Measurements from ENCODE around the gene OLFM1.
"Not testable (repeated sequence)": the region's sequence is repeated elsewhere in the genome, so short reads cannot be mapped to it uniquely, and the experiment has no call there.

The OLFM1 gene

DNA sequence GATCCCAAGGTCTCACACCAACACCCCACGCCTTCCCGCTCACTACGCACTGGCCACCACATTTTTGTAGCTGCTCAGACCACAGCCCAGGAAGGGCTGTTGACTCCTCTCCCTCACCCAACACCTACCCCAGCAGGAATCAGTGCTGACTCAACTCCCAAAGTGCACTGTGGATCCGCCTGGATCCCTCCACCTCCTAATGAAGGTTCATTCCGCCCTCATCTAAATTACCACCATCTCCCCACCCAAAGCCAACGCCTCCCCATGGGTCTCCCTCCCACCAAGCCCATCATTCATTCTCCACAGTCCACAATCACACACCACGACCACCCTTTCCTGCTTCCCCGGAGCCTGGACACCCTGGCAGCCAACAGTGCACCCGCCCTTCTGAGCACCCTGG, 57.8 kb downstream of the OLFM1 start:
- TF ChIP-seq, protein P1, sequence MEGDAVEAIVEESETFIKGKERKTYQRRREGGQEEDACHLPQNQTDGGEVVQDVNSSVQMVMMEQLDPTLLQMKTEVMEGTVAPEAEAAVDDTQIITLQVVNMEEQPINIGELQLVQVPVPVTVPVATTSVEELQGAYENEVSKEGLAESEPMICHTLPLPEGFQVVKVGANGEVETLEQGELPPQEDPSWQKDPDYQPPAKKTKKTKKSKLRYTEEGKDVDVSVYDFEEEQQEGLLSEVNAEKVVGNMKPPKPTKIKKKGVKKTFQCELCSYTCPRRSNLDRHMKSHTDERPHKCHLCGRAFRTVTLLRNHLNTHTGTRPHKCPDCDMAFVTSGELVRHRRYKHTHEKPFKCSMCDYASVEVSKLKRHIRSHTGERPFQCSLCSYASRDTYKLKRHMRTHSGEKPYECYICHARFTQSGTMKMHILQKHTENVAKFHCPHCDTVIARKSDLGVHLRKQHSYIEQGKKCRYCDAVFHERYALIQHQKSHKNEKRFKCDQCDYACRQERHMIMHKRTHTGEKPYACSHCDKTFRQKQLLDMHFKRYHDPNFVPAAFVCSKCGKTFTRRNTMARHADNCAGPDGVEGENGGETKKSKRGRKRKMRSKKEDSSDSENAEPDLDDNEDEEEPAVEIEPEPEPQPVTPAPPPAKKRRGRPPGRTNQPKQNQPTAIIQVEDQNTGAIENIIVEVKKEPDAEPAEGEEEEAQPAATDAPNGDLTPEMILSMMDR (IDR thresholded peaks at IDR 0.05; ENCODE audit: low read depth, low read length, missing control alignments): no peak
- no peak for DNase-seq (ENCODE audit: extremely low read depth, low read depth)
- no peak overlapping the region for H3K4me3 ChIP-seq (replicated peaks; ENCODE audit: low read depth, low read length)

DNA sequence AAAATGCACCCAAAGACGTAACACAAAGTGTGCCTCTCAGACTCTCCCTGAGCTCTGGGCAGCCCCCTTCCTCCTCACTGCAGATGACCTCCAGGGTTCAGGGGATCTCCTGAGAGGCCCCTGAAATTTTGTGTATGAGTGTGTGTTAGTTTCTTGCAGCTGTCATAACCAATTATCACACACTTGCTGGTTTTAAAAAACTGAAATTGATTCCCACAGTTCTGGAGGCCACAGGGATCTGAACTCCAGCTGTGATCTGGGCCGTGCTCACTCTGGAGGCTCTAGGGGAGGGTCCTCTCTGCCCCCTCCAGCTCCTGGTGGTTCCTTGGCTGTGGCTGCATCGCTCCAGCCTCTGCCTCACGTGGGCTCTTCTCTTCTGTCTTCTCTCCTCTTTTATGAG, 58.8 kb downstream of the OLFM1 start:
- TF ChIP-seq, protein P1 (IDR thresholded peaks at IDR 0.05; ENCODE audit: low read depth, low read length, missing control alignments): no peak
- no peak for DNase-seq (ENCODE audit: extremely low read depth, low read depth)

DNA sequence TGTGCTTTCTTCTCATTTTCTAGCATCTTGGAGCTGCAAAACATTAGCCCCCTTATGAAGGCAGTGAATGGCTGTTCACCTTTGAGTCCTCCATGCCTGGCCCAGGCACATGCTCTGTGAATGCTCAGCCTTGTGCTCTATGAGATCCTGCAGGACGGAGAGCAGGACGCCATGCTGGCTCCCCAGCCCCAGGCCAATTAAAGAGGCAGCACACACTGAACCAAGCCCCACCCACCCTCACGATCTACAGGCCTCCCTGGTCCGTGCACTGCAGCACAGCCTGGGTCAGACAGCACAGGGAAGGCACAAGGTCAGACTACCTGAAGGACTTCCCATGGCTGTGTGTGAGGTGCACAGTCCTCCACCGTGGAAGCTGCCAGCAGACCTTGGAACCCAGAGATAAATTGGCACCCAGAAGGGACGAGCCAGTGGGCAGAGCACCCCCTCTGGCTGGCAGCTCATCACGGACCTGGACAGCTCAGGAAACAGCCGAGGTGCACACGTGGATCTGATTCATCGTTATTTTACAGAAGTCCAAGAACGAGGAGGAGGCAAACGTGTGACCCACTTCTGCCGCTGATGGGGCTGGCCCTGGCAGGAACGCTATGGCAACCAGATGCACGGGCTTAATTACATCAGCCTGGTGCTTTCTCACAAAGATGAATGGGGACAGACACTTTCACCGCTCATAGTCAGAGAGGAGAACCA, 59.5 kb downstream of the OLFM1 start:
- TF ChIP-seq, protein P1 (IDR thresholded peaks at IDR 0.05; ENCODE audit: low read depth, low read length, missing control alignments): no peak
- no peak for DNase-seq (ENCODE audit: extremely low read depth, low read depth)
- H3K4me3 ChIP-seq (replicated peaks; ENCODE audit: low read depth, low read length): no peak overlapping the region

More for the DNA sequence above, 58.8 kb downstream of the OLFM1 start:
- no peak overlapping the region for H3K4me3 ChIP-seq (replicated peaks; ENCODE audit: low read depth, low read length)

DNA sequence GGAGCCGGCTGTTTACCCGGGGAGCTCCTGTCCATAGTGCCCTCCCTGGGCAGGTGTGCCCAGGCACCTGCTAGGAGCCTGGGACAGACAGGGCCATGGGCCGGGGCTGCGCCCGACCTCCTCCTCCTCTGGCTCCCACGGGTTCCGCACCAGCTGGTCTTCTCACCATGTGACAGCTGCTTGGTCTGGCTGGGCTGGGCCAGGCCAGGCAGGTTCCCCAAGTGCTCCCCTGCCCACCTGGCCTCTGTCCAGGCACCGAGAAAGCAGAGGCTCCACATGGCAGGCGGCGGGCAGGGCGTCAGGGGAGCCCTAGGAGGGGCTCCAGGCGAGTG, 60.0 kb downstream of the OLFM1 start:
- no peak overlapping the region for H3K4me3 ChIP-seq (replicated peaks; ENCODE audit: low read depth, low read length)
- TF ChIP-seq, protein P1 (IDR thresholded peaks at IDR 0.05; ENCODE audit: low read depth, low read length, missing control alignments): no peak
- DNase-seq (ENCODE audit: extremely low read depth, low read depth): no peak

DNA sequence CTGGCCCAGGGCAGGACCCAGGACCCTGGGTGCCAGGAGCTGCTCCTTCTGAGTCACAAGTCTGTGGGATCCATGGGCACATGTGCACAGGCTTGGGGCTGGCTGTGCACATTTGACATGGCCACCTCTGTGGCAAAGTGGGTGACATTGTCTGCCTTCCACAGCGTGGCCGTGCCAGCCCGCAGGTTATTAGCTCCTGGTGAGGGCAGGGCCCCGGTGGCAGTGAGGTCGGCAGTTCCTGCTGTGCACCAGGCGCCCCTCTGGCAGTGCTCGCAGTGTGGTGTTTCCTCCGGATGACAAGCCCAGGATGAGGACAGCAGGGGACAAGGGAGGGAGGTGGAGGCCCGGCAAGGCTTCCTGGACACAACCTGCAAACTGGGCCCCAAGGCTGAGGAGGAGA, 60.5 kb downstream of the OLFM1 start:
- H3K4me3 ChIP-seq (replicated peaks; ENCODE audit: low read depth, low read length): no peak overlapping the region
- TF ChIP-seq, protein P1 (IDR thresholded peaks at IDR 0.05; ENCODE audit: low read depth, low read length, missing control alignments): no peak
- no peak for DNase-seq (ENCODE audit: extremely low read depth, low read depth)

DNA sequence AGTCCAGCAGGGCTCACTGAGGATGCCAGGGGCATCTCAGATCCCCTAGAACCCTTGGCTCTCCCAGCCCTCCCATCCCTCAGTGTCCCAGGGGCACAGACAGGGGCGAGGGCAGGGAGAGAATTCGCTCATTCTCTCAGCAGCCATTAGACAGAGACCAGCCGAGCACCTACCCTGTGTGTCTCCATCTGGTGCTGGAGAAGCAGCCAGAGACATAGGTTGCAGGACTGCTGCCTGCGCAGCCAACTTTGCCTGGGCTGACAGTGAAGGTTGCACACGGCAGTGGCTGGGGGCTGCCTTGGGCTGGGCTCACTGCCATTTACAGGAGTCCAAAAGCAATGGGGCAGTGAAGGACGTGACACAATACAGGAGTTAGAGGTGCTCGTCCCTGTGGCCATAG, 60.9 kb downstream of the OLFM1 start:
- TF ChIP-seq, protein P1 (IDR thresholded peaks at IDR 0.05; ENCODE audit: low read depth, low read length, missing control alignments): no peak
- DNase-seq (ENCODE audit: extremely low read depth, low read depth): no peak
- no peak overlapping the region for H3K4me3 ChIP-seq (replicated peaks; ENCODE audit: low read depth, low read length)

DNA sequence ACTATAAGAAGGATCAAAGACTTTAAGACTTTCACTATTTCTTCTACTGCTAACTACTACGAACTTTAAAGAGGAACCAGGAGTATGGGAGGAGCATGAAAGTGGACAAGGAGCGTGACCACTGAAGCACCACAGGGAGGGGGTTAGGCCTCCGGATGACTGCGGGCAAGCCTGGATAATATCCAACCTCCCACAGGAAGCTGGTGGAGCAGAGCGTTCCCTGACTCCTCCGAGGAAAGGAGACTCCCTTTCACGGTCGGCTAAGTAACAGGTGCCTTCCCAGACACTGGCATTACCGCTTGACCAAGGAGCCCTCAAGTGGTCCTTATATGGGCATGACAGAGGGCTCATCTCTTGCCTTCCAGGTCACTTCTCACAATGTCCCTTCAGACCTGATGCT, 62.4 kb downstream of the OLFM1 start:
- H3K4me3 ChIP-seq (replicated peaks; ENCODE audit: low read depth, low read length); DNase-seq (ENCODE audit: extremely low read depth, low read depth): not testable (repeated sequence)
